Naive thymus-derived CD4-positive, alpha-beta T cell (primary cell): ENCODE measurements around the gene FCRLA. TPM values are rescaled to one million over a fixed set of nuclear protein-coding genes. Genes with fewer than 3 reads are reported as not detected.
A peak's percentile ranks its signal among the peaks of the same experiment; 100 is the strongest.

Experiments
- ATAC-seq: fragments of 150-1000 bp; cut with Tn5 transposase; 2 replicates; pipeline ENCODE4 v1.10.0; 2021; ENCODE audit warnings: mild to moderate bottlenecking, moderate library complexity
- CTCF ChIA-PET: fragments of 350-600 bp; sonication (Branson Sonifier 250); formaldehyde crosslinking; loops from one replicate; lab custom pipeline; 2021; ENCODE audit warnings: antibody characterized with exemption; lab: Charles Lee
- POLR2A ChIA-PET: fragments of 350-600 bp; sonication (Branson Sonifier 250); formaldehyde crosslinking; loops from one replicate; lab custom pipeline; 2021; ENCODE audit warnings: antibody characterized with exemption, inconsistent platforms; lab: Charles Lee
- DNase-seq, 9 donors: peaks; one replicate each; pipeline versions ENCODE4 v3.0.0 to v3.0.0-alpha.2; 2020 to 2022; ENCODE audit warnings: mixed read lengths in 1 of 9
- H3K27ac ChIP-seq: one replicate; pipeline ENCODE4 v1.7.0; 2013; ENCODE audit warnings: mild to moderate bottlenecking, low read depth, low read length, moderate library complexity
- H3K27me3 ChIP-seq, 2 donors: one replicate each; pipeline ENCODE4 v1.7.0; 2013; ENCODE audit warnings: low read length in 2 of 2, mild to moderate bottlenecking in 2 of 2, moderate library complexity in 2 of 2; ENCODE audit not compliant: control insufficient read depth in 2 of 2, insufficient read depth in 2 of 2
- H3K36me3 ChIP-seq, 3 experiments: 1 replicate in 2 of 3; 2 replicates in 1 of 3; pipeline ENCODE4 v1.7.0; 2013; ENCODE audit warnings: low read length in 3 of 3, mild to moderate bottlenecking in 3 of 3, moderate library complexity in 1 of 3; ENCODE audit not compliant: insufficient read depth in 3 of 3, control insufficient read depth in 2 of 3
- H3K4me1 ChIP-seq, 2 donors: one replicate each; pipeline ENCODE4 v1.7.0; 2013; ENCODE audit warnings: low read length in 2 of 2, mild to moderate bottlenecking in 2 of 2, moderate library complexity in 1 of 2; ENCODE audit not compliant: control insufficient read depth in 2 of 2, insufficient read depth in 2 of 2
- H3K4me3 ChIP-seq: 2 replicates; pipeline ENCODE4 v1.7.0; 2013; ENCODE audit warnings: mild to moderate bottlenecking, low read length
- H3K9me3 ChIP-seq, 3 experiments: 1 replicate in 2 of 3; 2 replicates in 1 of 3; pipeline ENCODE4 v1.7.0; 2013; ENCODE audit warnings: low read length in 3 of 3; ENCODE audit not compliant: control insufficient read depth in 2 of 3
- H3K27ac Mint-ChIP-seq, 9 donors: one replicate each; pipeline ENCODE4 v1.8.0; 2020 to 2022; ENCODE audit warnings: mixed read lengths in 9 of 9, mild to moderate bottlenecking in 8 of 9, moderate library complexity in 5 of 9, inconsistent platforms in 2 of 9
- H3K27me3 Mint-ChIP-seq, 5 donors: one replicate each; pipeline ENCODE4 v1.8.0; 2021 to 2022; ENCODE audit warnings: mixed read lengths in 5 of 5, mild to moderate bottlenecking in 1 of 5
- H3K36me3 Mint-ChIP-seq, 5 donors: one replicate each; pipeline ENCODE4 v1.8.0; 2020 to 2022; ENCODE audit warnings: mixed read lengths in 5 of 5, mild to moderate bottlenecking in 3 of 5, inconsistent platforms in 1 of 5
- H3K4me1 Mint-ChIP-seq, 7 donors: one replicate each; pipeline ENCODE4 v1.8.0; 2020 to 2022; ENCODE audit warnings: mixed read lengths in 7 of 7, mild to moderate bottlenecking in 3 of 7, inconsistent platforms in 1 of 7
- H3K4me3 Mint-ChIP-seq, 10 donors: one replicate each; pipeline ENCODE4 v1.8.0; 2020 to 2022; ENCODE audit warnings: mild to moderate bottlenecking in 10 of 10, mixed read lengths in 10 of 10, moderate library complexity in 6 of 10, inconsistent platforms in 2 of 10
- H3K9me3 Mint-ChIP-seq, 11 donors: one replicate each; pipeline ENCODE4 v1.8.0; 2020 to 2022; ENCODE audit warnings: mixed read lengths in 11 of 11, mild to moderate bottlenecking in 4 of 11, inconsistent platforms in 1 of 11, moderate library complexity in 1 of 11
- intact Hi-C, 2 donors: fragments of 100-400 bp; cut with micrococcal nuclease; formaldehyde crosslinking; loops; one replicate each; pipeline ENCODE4 v1.15.1; 2023
- polyA plus RNA-seq, 2 donors: library from polyadenylated mRNA; unstranded; fragments of 300-500 nt; fragmentation: Illumina TruSeq; gene quantifications; one replicate each; pipeline ENCODE4 v1.2.3, GENCODE V29; 2021
- total RNA-seq, 6 experiments: library from RNA in 5 of 6; stranded (reverse) in 5 of 6; gene quantifications; 1 replicate in 5 of 6; 2 replicates in 1 of 6; pipeline ENCODE4 v1.2.3 and lab custom pipeline; 2021 to 2026

FCRLA gene
- total and polyA plus RNA-seq, 7 experiments from 2014 or later = 0.32 to 1.8 (median 0.57) TPM; not detected in 1

- H3K4me1 ChIP-seq = peaks cover 4 to 25% of the 10 kb centered on the region in 2 donors
- ATAC-seq = no peak
- no peak for DNase-seq
- ChIA-PET CTCF (interaction anchor here (2.6 to 3.8 kb wide), 2 partner anchors 10 to 249 kb away, joined by 16 to 36 read pairs; no protein-coding TSS in a partner anchor), POLR2A (interaction anchor here (0.8 to 5.9 kb wide), 2 partner anchors 9 to 1635 kb away, joined by 3 to 60 read pairs; no protein-coding TSS in a partner anchor)
- Mint-ChIP-seq H3K27ac (no peak overlapping the region), H3K27me3 (peaks cover 0 to 48% (median 5%) of the 10 kb centered on the region in 5 donors), H3K9me3 (no peaks in the 10 kb centered on the region), H3K4me1 (peaks cover 4 to 35% (median 16%) of the 10 kb centered on the region in 7 donors), H3K4me3 (no peak overlapping the region), H3K36me3 (no peaks in the 10 kb centered on the region)
- no peaks in the 10 kb centered on the region for H3K27me3 ChIP-seq
- H3K27ac ChIP-seq = no peak overlapping the region
- no peaks in the 10 kb centered on the region for H3K9me3 ChIP-seq
- intact Hi-C loops = no loop called here
- H3K4me3 ChIP-seq = no peak overlapping the region
- H3K36me3 ChIP-seq = no peaks in the 10 kb centered on the region
Measured at GRCh38 chr1:161736335-161736969, 29.4 kb downstream of the FCRLA start.

GRCh38 chr1:161737625-161738024, 30.6 kb downstream of the FCRLA start:
- H3K27me3 ChIP-seq = no peaks in the 10 kb centered on the region
- no peak overlapping the region for H3K27ac Mint-ChIP-seq
- no peaks in the 10 kb centered on the region for H3K9me3 ChIP-seq

GRCh38 chr1:161738627-161739287, 31.7 kb downstream of the FCRLA start:
- no peak overlapping the region for H3K27ac ChIP-seq
- H3K9me3 ChIP-seq = no peaks in the 10 kb centered on the region
- ChIA-PET POLR2A (interaction anchor here (0.6 to 5.9 kb wide), 4 partner anchors 10 to 901 kb away, joined by 3 to 60 read pairs (median 4); partner anchors contain the start of gene DUSP12), CTCF (interaction anchor here (0.9 to 3.8 kb wide), 9 partner anchors 8 to 254 kb away, joined by 3 to 36 read pairs (median 8); partner anchors contain the start of gene DUSP12)
- no peak overlapping the region for H3K4me3 ChIP-seq
- no peaks in the 10 kb centered on the region for H3K36me3 ChIP-seq
- peaks cover 4 to 25% of the 10 kb centered on the region in 2 donors for H3K4me1 ChIP-seq
- H3K27me3 ChIP-seq = no peaks in the 10 kb centered on the region
- Mint-ChIP-seq H3K9me3 (no peaks in the 10 kb centered on the region), H3K36me3 (no peaks in the 10 kb centered on the region), H3K27ac (peak overlapping the region in 1 of 9 donors; percentile 74), H3K4me3 (peak overlapping the region in 1 of 10 donors; percentile 28), H3K27me3 (peaks cover 0 to 36% (median 5%) of the 10 kb centered on the region in 5 donors), H3K4me1 (peaks cover 0 to 42% (median 18%) of the 10 kb centered on the region in 7 donors)
- DNase-seq (peak in 8 of 9 donors; percentile 17 to 55 (median 47)), ATAC-seq (peak; percentile 83)
- intact Hi-C loops = loop anchor here (1.0 to 2.0 kb wide), 2 partner anchors 11 to 92 kb away; no protein-coding TSS in a partner anchor

More at GRCh38 chr1:161737625-161738024, 30.6 kb downstream of the FCRLA start:
- Mint-ChIP-seq H3K36me3 (no peaks in the 10 kb centered on the region), H3K4me1 (peaks cover 0 to 36% (median 18%) of the 10 kb centered on the region in 7 donors), H3K27me3 (peaks cover 0 to 42% (median 5%) of the 10 kb centered on the region in 5 donors), H3K4me3 (no peak overlapping the region), H3K9me3 (no peaks in the 10 kb centered on the region)
- ChIA-PET POLR2A (interaction anchor here (0.6 to 5.9 kb wide), 2 partner anchors 10 to 550 kb away, joined by 3 to 60 read pairs; no protein-coding TSS in a partner anchor), CTCF (interaction anchor here (0.6 to 3.8 kb wide), 8 partner anchors 9 to 252 kb away, joined by 3 to 36 read pairs (median 8); partner anchors contain the start of gene DUSP12)
- H3K27ac ChIP-seq = no peak overlapping the region
- ATAC-seq (no peak), DNase-seq (no peak)
- intact Hi-C loops = loop anchor here (1.0 to 2.0 kb wide), 2 partner anchors 10 to 91 kb away; no protein-coding TSS in a partner anchor
- no peak overlapping the region for H3K4me3 ChIP-seq
- H3K4me1 ChIP-seq = peaks cover 4 to 25% of the 10 kb centered on the region in 2 donors
- H3K36me3 ChIP-seq = no peaks in the 10 kb centered on the region

GRCh38 chr1:161739865-161740566, 33.0 kb downstream of the FCRLA start:
- no peaks in the 10 kb centered on the region for H3K27me3 ChIP-seq
- H3K4me3 ChIP-seq = no peak overlapping the region
- H3K4me1 ChIP-seq = peaks cover 4 to 25% of the 10 kb centered on the region in 2 donors
- Mint-ChIP-seq H3K36me3 (peaks cover 0 to 3% (median 0%) of the 10 kb centered on the region in 5 donors), H3K4me3 (peak overlapping the region in 1 of 10 donors; percentile 27), H3K9me3 (no peaks in the 10 kb centered on the region), H3K27me3 (peaks cover 0 to 34% (median 5%) of the 10 kb centered on the region in 5 donors), H3K4me1 (peaks cover 0 to 52% (median 18%) of the 10 kb centered on the region in 7 donors), H3K27ac (no peak overlapping the region)
- no peak for DNase-seq
- ChIA-PET POLR2A (interaction anchor here (1.2 to 5.9 kb wide), 4 partner anchors 8 to 12 kb away, joined by 3 to 60 read pairs (median 6); partner anchors contain the start of gene DUSP12), CTCF (interaction anchor here (0.6 to 3.8 kb wide), 12 partner anchors 9 to 255 kb away, joined by 3 to 36 read pairs (median 4); partner anchors contain the start of gene DUSP12)
- H3K27ac ChIP-seq = no peak overlapping the region
- H3K36me3 ChIP-seq = no peaks in the 10 kb centered on the region
- peak; percentile 21 for ATAC-seq
- intact Hi-C loops = loop anchor here (2.0 to 5.0 kb wide), 2 partner anchors 93 to 513 kb away; partner anchors contain the start of gene TOMM40L (in 1 of the 2)
- no peaks in the 10 kb centered on the region for H3K9me3 ChIP-seq

GRCh38 chr1:161740921-161741320, 33.9 kb downstream of the FCRLA start:
- Mint-ChIP-seq H3K4me3 (no peak overlapping the region), H3K36me3 (peaks cover 0 to 3% (median 0%) of the 10 kb centered on the region in 5 donors), H3K4me1 (peaks cover 0 to 57% (median 18%) of the 10 kb centered on the region in 7 donors), H3K27me3 (peaks cover 0 to 32% (median 5%) of the 10 kb centered on the region in 5 donors), H3K9me3 (no peaks in the 10 kb centered on the region), H3K27ac (no peak overlapping the region)
- H3K9me3 ChIP-seq = no peaks in the 10 kb centered on the region
- H3K27me3 ChIP-seq = no peaks in the 10 kb centered on the region
- no peak overlapping the region for H3K4me3 ChIP-seq
- DNase-seq = no peak
- POLR2A ChIA-PET = interaction anchor here (1.7 kb wide), 1 partner anchor 9 kb away, joined by 6 read pairs; the partner anchor contains the start of gene DUSP12
- intact Hi-C loops = loop anchor here (1.0 to 5.0 kb wide), 6 partner anchors 15 to 514 kb away; partner anchors contain the start of gene TOMM40L (in 1 of the 2)
- ATAC-seq = no peak
- no peaks in the 10 kb centered on the region for H3K36me3 ChIP-seq
- CTCF ChIA-PET = interaction anchor here (1.0 to 3.6 kb wide), 7 partner anchors 9 to 258 kb away, joined by 3 to 18 read pairs (median 4); no protein-coding TSS in a partner anchor
- peaks cover 4 to 25% of the 10 kb centered on the region in 2 donors for H3K4me1 ChIP-seq
- no peak overlapping the region for H3K27ac ChIP-seq
